Measurements from ENCODE around the gene CCDC122. TPM values are rescaled to one million over a fixed set of nuclear protein-coding genes. Genes with fewer than 3 reads are reported as not detected.

The CCDC122 gene
- total and polyA plus RNA-seq, 2 of the 8 experiments (the other 6 are each of a cell fraction or from before 2014, with no cell fraction given): 2.9 to 5.8 TPM

- no peaks in the 10 kb centered on the region for H3K36me3 ChIP-seq (ENCODE audit: control insufficient read depth in 2 of 4, insufficient read depth in 4 of 4, low read length in 3 of 4)
- H3K27ac ChIP-seq (ENCODE audit: low read depth, low read length): no peak overlapping the region
- H2AK5ac ChIP-seq (ENCODE audit: low read depth, low read length): no peak overlapping the region
- no peak for DNase-seq (ENCODE audit: low read depth in 1 of 2, low spot score in 2 of 2)
- H3K27me3 ChIP-seq (replicated peaks in 1 of 4; ENCODE audit: control insufficient read depth in 3 of 4, extremely low read depth in 1 of 4, insufficient read depth in 3 of 4, low read length in 3 of 4): no peaks in the 10 kb centered on the region
- H2BK12ac ChIP-seq (ENCODE audit: low read depth, low read length): no peak overlapping the region
- H3K79me2 ChIP-seq (ENCODE audit: control insufficient read depth in 1 of 2, insufficient read depth in 2 of 2, low read length in 2 of 2): no peaks in the 10 kb centered on the region
- no peak overlapping the region for H2BK5ac ChIP-seq (ENCODE audit: low read depth, low read length)
- H3K23me2 ChIP-seq (ENCODE audit: low read depth, low read length): no peaks in the 10 kb centered on the region
- H3K18ac ChIP-seq (ENCODE audit: extremely low read depth, low read length): no peak overlapping the region
- 89% methylated on average over 5 of the region's 5 CpGs; no CpG with 5 or more reads in 1 of the 2 experiments for WGBS, 2 experiments (ENCODE audit: extremely low coverage in 1 of 2, insufficient coverage in 1 of 2, insufficient read length in 1 of 2, insufficient replicate concordance in 2 of 2, low coverage in 1 of 2, low lambda C conversion rate in 2 of 2, missing lambda C conversion rate in 1 of 2)
- H2BK15ac ChIP-seq (ENCODE audit: low read length): no peak overlapping the region
- H2BK20ac ChIP-seq (ENCODE audit: low read length): no peak overlapping the region
- CTCF ChIA-PET (ENCODE audit: partially characterized antibody): interaction anchor here (1.1 to 2.0 kb wide), 2 partner anchors 10 to 13 kb away, joined by 3 to 11 read pairs; no protein-coding TSS in a partner anchor
- H3K14ac ChIP-seq (ENCODE audit: insufficient read length): no peak overlapping the region
- no peak overlapping the region for H2BK120ac ChIP-seq (replicated peaks; ENCODE audit: low read depth, low read length)
- no peak overlapping the region for H4K8ac ChIP-seq (ENCODE audit: extremely low read depth, insufficient read depth, low read length)
- H4K91ac ChIP-seq (replicated peaks; ENCODE audit: insufficient read length, low read length): no peak overlapping the region
- H3K4me2 ChIP-seq (ENCODE audit: insufficient read depth in 1 of 2, low read depth in 2 of 2, low read length in 2 of 2): no peak overlapping the region
- H3K9ac ChIP-seq (replicated peaks in 1 of 4; ENCODE audit: extremely low read depth in 1 of 4, low read depth in 3 of 4, low read length in 3 of 4): no peak overlapping the region
- no peak overlapping the region for H4K5ac ChIP-seq (ENCODE audit: insufficient read length, low read depth, low read length)
- H3K79me1 ChIP-seq (ENCODE audit: low read depth, low read length): no peaks in the 10 kb centered on the region
- FAIRE-seq: no peak
- no peak overlapping the region for H3K4me3 ChIP-seq (ENCODE audit: extremely low read depth in 1 of 4, insufficient read depth in 2 of 4, low read depth in 3 of 4, low read length in 4 of 4)
- no peaks in the 10 kb centered on the region for H3K9me3 ChIP-seq (ENCODE audit: insufficient read depth in 2 of 2, low read depth in 1 of 2, low read length in 1 of 2)
- H4K20me1 ChIP-seq (replicated peaks in 1 of 2; ENCODE audit: control insufficient read depth in 1 of 2, insufficient read depth in 2 of 2, low read length in 2 of 2): no peaks in the 10 kb centered on the region
- TF ChIP-seq RBBP5 (IDR thresholded peaks at IDR 0.05; ENCODE audit: borderline replicate concordance, low read depth, low read length) (no peak), CHD1 (IDR thresholded peaks at IDR 0.05; ENCODE audit: low read depth, low read length) (no peak), SP2 (IDR thresholded peaks at IDR 0.05; ENCODE audit: low read length) (no peak), CTBP2 (IDR thresholded peaks at IDR 0.05; ENCODE audit: borderline replicate concordance, insufficient read depth, insufficient read length, low read length) (no peak), EZH2 (IDR thresholded peaks at IDR 0.05; ENCODE audit: low read depth, low read length, severe bottlenecking) (no peak), MAFK (IDR thresholded peaks at IDR 0.05; ENCODE audit: low read depth, low read length) (no peak), SUZ12 (IDR thresholded peaks at IDR 0.05; ENCODE audit: low read length) (no peak)
- no peak overlapping the region for H3K56ac ChIP-seq (replicated peaks; ENCODE audit: insufficient read length, low read depth, low read length)
- H3K23ac ChIP-seq (ENCODE audit: insufficient read length): no peak overlapping the region
- POLR2A ChIA-PET (ENCODE audit: partially characterized antibody): no interaction called here
- no peaks in the 10 kb centered on the region for H3K4me1 ChIP-seq (replicated peaks in 1 of 4; ENCODE audit: control insufficient read depth in 3 of 4, insufficient read depth in 4 of 4, low read length in 3 of 4)
- H2AFZ ChIP-seq (ENCODE audit: low read length): no peak overlapping the region
- no peak overlapping the region for H3K4ac ChIP-seq (replicated peaks; ENCODE audit: insufficient read length, low read depth, low read length)
Observed at GRCh38 chr13:43918636-43919035, 39.1 kb upstream of the CCDC122 start.
